Neural cell (in vitro differentiated cells): ENCODE measurements around the gene ERCC4. TPM values are rescaled to one million over a fixed set of nuclear protein-coding genes. Genes with fewer than 3 reads are reported as not detected.
A peak's percentile ranks its signal among the peaks of the same experiment; 100 is the strongest.

Experiments used
- H2AFZ ChIP-seq: fragments of 200-600, 300-800 bp; sonication (generic), shearing (Covaris generic); 2 replicates; pipeline ENCODE4 v1.6.0; 2014; ENCODE audit warnings: low read depth, mild to moderate bottlenecking, antibody characterized with exemption, low read length, moderate library complexity
- H3F3A ChIP-seq: fragments of 200-600 bp; shearing (Covaris generic); 2 replicates; pipeline ENCODE4 v1.6.1; 2016; ENCODE audit warnings: mild to moderate bottlenecking, moderate library complexity, mixed read lengths, antibody characterized with exemption, low read length; ENCODE audit not compliant: insufficient read depth, poor library complexity, severe bottlenecking
- H3K27ac ChIP-seq: fragments of 200-600, 300-800 bp; sonication (generic), shearing (Covaris generic); 2 replicates; pipeline ENCODE4 v1.5.1; 2014; ENCODE audit warnings: mild to moderate bottlenecking, low read length, moderate library complexity
- H3K27me3 ChIP-seq: fragments of 300-800, 200-600 bp; sonication (generic), shearing (Covaris generic); 2 replicates; pipeline ENCODE4 v1.6.0; 2014; ENCODE audit warnings: mild to moderate bottlenecking, low read depth, low read length, moderate library complexity; ENCODE audit not compliant: insufficient read depth
- H3K36me3 ChIP-seq: fragments of 300-800, 200-600 bp; sonication (generic), shearing (Covaris generic); 2 replicates; pipeline ENCODE4 v1.5.1; 2014; ENCODE audit warnings: mild to moderate bottlenecking, antibody characterized with exemption, low read length, moderate library complexity; ENCODE audit not compliant: insufficient read depth
- H3K4me2 ChIP-seq: fragments of 300-800, 200-600 bp; sonication (generic), shearing (Covaris generic); 2 replicates; pipeline ENCODE4 v1.6.0; 2014; ENCODE audit warnings: mild to moderate bottlenecking, low read length
- H3K4me3 ChIP-seq: fragments of 300-800, 200-600 bp; sonication (generic), shearing (Covaris generic); 2 replicates; pipeline ENCODE4 v1.5.1; 2014; ENCODE audit warnings: mild to moderate bottlenecking, low read length, moderate library complexity
- H3K79me2 ChIP-seq: fragments of 200-600 bp; shearing (Covaris generic); replicated peaks from 2 replicates; pipeline ENCODE4 v1.6.0; 2014; ENCODE audit warnings: mild to moderate bottlenecking, low read length, moderate library complexity; ENCODE audit not compliant: insufficient read depth
- H3K9ac ChIP-seq: fragments of 300-800, 200-600 bp; sonication (generic), shearing (Covaris generic); 2 replicates; pipeline ENCODE4 v1.6.1; 2016; ENCODE audit warnings: mild to moderate bottlenecking, low read length, mixed read lengths
- H3K9me2 ChIP-seq: fragments of 200-600 bp; shearing (Covaris generic); 2 replicates; pipeline ENCODE4 v1.6.1; 2016; ENCODE audit warnings: mild to moderate bottlenecking, low read length, mixed read lengths; ENCODE audit not compliant: insufficient read depth
- H3K9me3 ChIP-seq: fragments of 200-600, 300-800 bp; sonication (generic), shearing (Covaris generic); 2 replicates; pipeline ENCODE4 v1.6.1; 2016; ENCODE audit warnings: mild to moderate bottlenecking, mixed run types, low read length, moderate library complexity, mixed read lengths
- H4K20me1 ChIP-seq: fragments of 200-600 bp; shearing (Covaris generic); 2 replicates; pipeline ENCODE4 v1.6.1; 2016; ENCODE audit warnings: mild to moderate bottlenecking, mixed run types; ENCODE audit not compliant: insufficient read depth
- EP300 ChIP-seq: fragments of 450-650 bp; conservative IDR thresholded peaks from 2 replicates; pipeline ENCODE4 v1.6.1; 2014; ENCODE audit warnings: antibody characterized with exemption, mild to moderate bottlenecking, moderate library complexity; ENCODE audit not compliant: poor library complexity, severe bottlenecking
- EZH2 ChIP-seq: fragments of 200-600, 300-800 bp; shearing (Covaris generic), sonication (generic); IDR thresholded peaks from 2 replicates; pipeline ENCODE4 v1.6.1; 2014; ENCODE audit warnings: antibody characterized with exemption, low read length, borderline replicate concordance, mild to moderate bottlenecking; ENCODE audit not compliant: insufficient read depth, poor library complexity, severe bottlenecking
- MXI1 ChIP-seq: fragments of 450-650 bp; conservative IDR thresholded peaks from 2 replicates; pipeline ENCODE4 v1.6.1; 2014; ENCODE audit warnings: antibody characterized with exemption, mild to moderate bottlenecking; ENCODE audit not compliant: poor library complexity, severe bottlenecking
- POLR2AphosphoS5 ChIP-seq: IDR thresholded peaks from 2 replicates; pipeline ENCODE4 v1.6.1; 2012
- RAD21 ChIP-seq: fragments of 450-650 bp; conservative IDR thresholded peaks from 2 replicates; pipeline ENCODE4 v1.6.1; 2014; ENCODE audit warnings: antibody characterized with exemption, mild to moderate bottlenecking, moderate library complexity
- SMC3 ChIP-seq: fragments of 450-650 bp; conservative IDR thresholded peaks from 2 replicates; pipeline ENCODE4 v1.6.1; 2014; ENCODE audit warnings: antibody characterized with exemption, mild to moderate bottlenecking, moderate library complexity; ENCODE audit not compliant: poor library complexity
- TAF1 ChIP-seq: IDR thresholded peaks from 2 replicates; pipeline ENCODE4 v1.6.1; 2012; ENCODE audit warnings: low read depth
- polyA plus RNA-seq: library from polyadenylated mRNA; depleted of rRNA; stranded (reverse); fragments of >200 nt; gene quantifications from 2 replicates; pipeline ENCODE4 v1.2.3, GENCODE V29; 2014
- TF ChIP-seq, protein P1 (sequence below): fragments of 450-650 bp; IDR thresholded peaks from 2 replicates; pipeline ENCODE4 v1.5.1; 2014; ENCODE audit warnings: antibody characterized with exemption, mild to moderate bottlenecking, moderate library complexity; ENCODE audit not compliant: poor library complexity, severe bottlenecking
- TF ChIP-seq, protein P2 (sequence below): IDR thresholded peaks from 2 replicates; pipeline ENCODE4 v1.6.1; 2012; ENCODE audit warnings: borderline replicate concordance

ERCC4 gene
- polyA plus RNA-seq, 1 donor from 2014 or later = 5.8 TPM

DNA sequence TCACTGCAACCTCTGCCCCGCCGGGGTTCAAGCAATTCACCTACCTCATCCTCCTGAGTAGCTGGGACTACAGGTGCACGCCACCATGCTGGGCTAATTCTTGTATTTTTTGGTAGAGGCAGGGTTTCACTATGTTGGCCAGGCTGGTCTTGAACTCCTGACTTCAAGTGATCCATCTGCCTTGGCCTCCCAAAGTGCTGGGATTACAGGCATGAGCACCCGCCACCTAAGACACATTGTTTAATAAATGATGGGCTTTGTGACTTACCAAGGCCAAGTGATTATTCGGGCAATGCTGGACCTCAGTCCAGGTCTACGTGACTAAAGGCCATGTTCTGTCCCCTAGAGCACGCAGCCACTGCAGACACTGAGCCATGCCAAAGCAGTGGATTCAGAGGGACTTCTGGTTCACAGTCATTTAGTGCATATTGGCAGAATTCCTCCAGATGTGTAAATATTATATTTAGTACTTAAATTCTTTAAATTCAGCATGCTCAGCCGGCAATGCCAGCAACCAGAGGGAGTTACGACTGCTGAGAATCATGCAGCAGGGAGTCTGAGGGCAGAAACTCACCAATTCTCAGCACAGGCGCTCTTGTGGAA lies 4.8 kb upstream of the ERCC4 start:
- Histone ChIP-seq H3K79me2 (no peaks in the 10 kb centered on the region), H3K36me3 (no peaks in the 10 kb centered on the region), H3F3A (no peaks in the 10 kb centered on the region), H3K9me3 (no peaks in the 10 kb centered on the region), H4K20me1 (no peaks in the 10 kb centered on the region), H3K27ac (no peak overlapping the region), H3K9me2 (no peaks in the 10 kb centered on the region), H3K4me3 (no peak overlapping the region), H2AFZ (no peak overlapping the region), H3K27me3 (no peaks in the 10 kb centered on the region), H3K4me2 (no peak overlapping the region), H3K9ac (no peak overlapping the region)
- TF ChIP-seq, protein P1, sequence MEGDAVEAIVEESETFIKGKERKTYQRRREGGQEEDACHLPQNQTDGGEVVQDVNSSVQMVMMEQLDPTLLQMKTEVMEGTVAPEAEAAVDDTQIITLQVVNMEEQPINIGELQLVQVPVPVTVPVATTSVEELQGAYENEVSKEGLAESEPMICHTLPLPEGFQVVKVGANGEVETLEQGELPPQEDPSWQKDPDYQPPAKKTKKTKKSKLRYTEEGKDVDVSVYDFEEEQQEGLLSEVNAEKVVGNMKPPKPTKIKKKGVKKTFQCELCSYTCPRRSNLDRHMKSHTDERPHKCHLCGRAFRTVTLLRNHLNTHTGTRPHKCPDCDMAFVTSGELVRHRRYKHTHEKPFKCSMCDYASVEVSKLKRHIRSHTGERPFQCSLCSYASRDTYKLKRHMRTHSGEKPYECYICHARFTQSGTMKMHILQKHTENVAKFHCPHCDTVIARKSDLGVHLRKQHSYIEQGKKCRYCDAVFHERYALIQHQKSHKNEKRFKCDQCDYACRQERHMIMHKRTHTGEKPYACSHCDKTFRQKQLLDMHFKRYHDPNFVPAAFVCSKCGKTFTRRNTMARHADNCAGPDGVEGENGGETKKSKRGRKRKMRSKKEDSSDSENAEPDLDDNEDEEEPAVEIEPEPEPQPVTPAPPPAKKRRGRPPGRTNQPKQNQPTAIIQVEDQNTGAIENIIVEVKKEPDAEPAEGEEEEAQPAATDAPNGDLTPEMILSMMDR = no peak
- TF ChIP-seq SMC3 = no peak
- TF ChIP-seq EZH2 = no peak
- no peak for TF ChIP-seq MXI1
- no peak for TF ChIP-seq TAF1
- TF ChIP-seq EP300 = no peak
- TF ChIP-seq RAD21 = no peak
- TF ChIP-seq, protein P2, sequence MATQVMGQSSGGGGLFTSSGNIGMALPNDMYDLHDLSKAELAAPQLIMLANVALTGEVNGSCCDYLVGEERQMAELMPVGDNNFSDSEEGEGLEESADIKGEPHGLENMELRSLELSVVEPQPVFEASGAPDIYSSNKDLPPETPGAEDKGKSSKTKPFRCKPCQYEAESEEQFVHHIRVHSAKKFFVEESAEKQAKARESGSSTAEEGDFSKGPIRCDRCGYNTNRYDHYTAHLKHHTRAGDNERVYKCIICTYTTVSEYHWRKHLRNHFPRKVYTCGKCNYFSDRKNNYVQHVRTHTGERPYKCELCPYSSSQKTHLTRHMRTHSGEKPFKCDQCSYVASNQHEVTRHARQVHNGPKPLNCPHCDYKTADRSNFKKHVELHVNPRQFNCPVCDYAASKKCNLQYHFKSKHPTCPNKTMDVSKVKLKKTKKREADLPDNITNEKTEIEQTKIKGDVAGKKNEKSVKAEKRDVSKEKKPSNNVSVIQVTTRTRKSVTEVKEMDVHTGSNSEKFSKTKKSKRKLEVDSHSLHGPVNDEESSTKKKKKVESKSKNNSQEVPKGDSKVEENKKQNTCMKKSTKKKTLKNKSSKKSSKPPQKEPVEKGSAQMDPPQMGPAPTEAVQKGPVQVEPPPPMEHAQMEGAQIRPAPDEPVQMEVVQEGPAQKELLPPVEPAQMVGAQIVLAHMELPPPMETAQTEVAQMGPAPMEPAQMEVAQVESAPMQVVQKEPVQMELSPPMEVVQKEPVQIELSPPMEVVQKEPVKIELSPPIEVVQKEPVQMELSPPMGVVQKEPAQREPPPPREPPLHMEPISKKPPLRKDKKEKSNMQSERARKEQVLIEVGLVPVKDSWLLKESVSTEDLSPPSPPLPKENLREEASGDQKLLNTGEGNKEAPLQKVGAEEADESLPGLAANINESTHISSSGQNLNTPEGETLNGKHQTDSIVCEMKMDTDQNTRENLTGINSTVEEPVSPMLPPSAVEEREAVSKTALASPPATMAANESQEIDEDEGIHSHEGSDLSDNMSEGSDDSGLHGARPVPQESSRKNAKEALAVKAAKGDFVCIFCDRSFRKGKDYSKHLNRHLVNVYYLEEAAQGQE = no peak
- TF ChIP-seq POLR2AphosphoS5 = no peak

DNA sequence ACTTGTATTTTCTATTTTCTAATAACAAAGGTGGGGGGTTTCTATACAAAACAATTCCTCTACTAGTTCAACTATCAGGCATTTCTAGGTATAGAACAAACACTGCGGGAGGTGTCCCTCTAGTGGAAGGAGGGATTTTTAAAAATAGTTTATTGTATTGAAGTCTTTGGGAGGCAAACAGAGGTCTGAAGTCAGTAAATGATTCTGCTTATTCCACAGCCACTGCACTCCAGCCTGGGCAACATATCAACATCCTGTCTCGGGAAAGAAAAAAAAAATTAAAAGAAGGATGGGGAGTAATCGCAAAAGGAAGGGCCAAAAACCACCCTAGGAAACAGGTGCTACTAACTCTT lies 648 bp upstream of the ERCC4 start:
- H3K79me2 ChIP-seq = peaks cover 8% of the 10 kb centered on the region
- no peak overlapping the region for H3K27ac ChIP-seq
- no peaks in the 10 kb centered on the region for H4K20me1 ChIP-seq
- no peaks in the 10 kb centered on the region for H3K9me2 ChIP-seq
- H3K4me3 ChIP-seq = no peak overlapping the region
- H3K36me3 ChIP-seq = no peaks in the 10 kb centered on the region
- no peaks in the 10 kb centered on the region for H3K9me3 ChIP-seq
- no peak overlapping the region for H3K4me2 ChIP-seq
- H3K9ac ChIP-seq = no peak overlapping the region
- no peaks in the 10 kb centered on the region for H3F3A ChIP-seq
- TF ChIP-seq EP300 (no peak), TAF1 (no peak), EZH2 (no peak), RAD21 (peak; percentile 46), POLR2AphosphoS5 (no peak), SMC3 (no peak), MXI1 (no peak)
- TF ChIP-seq, protein P2 = no peak
- TF ChIP-seq, protein P1 = no peak
- H2AFZ ChIP-seq = no peak overlapping the region
- H3K27me3 ChIP-seq = no peaks in the 10 kb centered on the region
